K562 (cell line): ENCODE results near the gene CACNG3. TPM values are rescaled to one million over a fixed set of nuclear protein-coding genes. Genes with fewer than 3 reads are reported as not detected.
A peak's percentile ranks its signal among the peaks of the same experiment; 100 is the strongest.

Experiments used
- ATAC-seq: fragments of 200-7000 bp; cut with Tn5 transposase; 3 replicates; pipeline ENCODE4 v1.9.1; 2020; ENCODE audit warnings: moderate library complexity
- BruUV-seq: library from RNA; stranded (reverse); fragments of 400-500 nt; replicated peaks from 2 replicates; lab custom pipeline; 2021; lab: Mats Ljungman, UMichigan
- CTCF ChIA-PET: fragments of 300-600 bp; formaldehyde crosslinking; extraction: SDS; loops from one replicate; lab custom pipeline; 2021; ENCODE audit warnings: low intra/inter-chr PET ratio; lab: Yijun Ruan, JAX
- POLR2A ChIA-PET: fragments of 300-600, 350-650 bp; sonication (Branson Sonifier 250); formaldehyde crosslinking; extraction: SDS; loops from one replicate; lab custom pipeline; 2021; ENCODE audit warnings: antibody characterized with exemption, inconsistent platforms; lab: Yijun Ruan, JAX
- DNase-seq, 4 experiments: peaks; one replicate each; pipeline versions ENCODE4 v3.0.0 to v3.0.0-alpha.2; 2011 to 2018; ENCODE audit warnings: low spot score in 3 of 4, mixed read lengths in 3 of 4; ENCODE audit errors: extremely low read depth in 1 of 4
- FAIRE-seq: peaks from 2 replicates; lab custom pipeline; 2011; peaks lifted over from hg19 to GRCh38; lab: Jason Lieb, UNC
- H2AFZ ChIP-seq: 2 replicates; pipeline ENCODE4 v1.6.0; 2011; ENCODE audit warnings: low read depth, low read length, control low read depth, inconsistent platforms
- H3K27ac ChIP-seq: fragments of 200-600 bp; 3 replicates; pipeline ENCODE4 v1.8.0; 2011; ENCODE audit warnings: low read depth, mild to moderate bottlenecking, control low read depth, inconsistent platforms, low read length, moderate library complexity, mixed read lengths; ENCODE audit errors: extremely low read depth
- H3K27me3 ChIP-seq, 2 experiments: fragments of 300-600 bp in 1 of 2; 2 replicates in 1 of 2; 3 replicates in 1 of 2; pipeline versions ENCODE4 v1.6.0 to v1.8.0; 2011; ENCODE audit warnings: inconsistent platforms in 2 of 2, low read length in 2 of 2, mild to moderate bottlenecking in 1 of 2, mixed read lengths in 1 of 2, moderate library complexity in 1 of 2; ENCODE audit not compliant: control insufficient read depth in 2 of 2, insufficient read depth in 2 of 2
- H3K36me3 ChIP-seq: fragments of 300-600 bp; 3 replicates; pipeline ENCODE4 v1.8.0; 2011; ENCODE audit warnings: mild to moderate bottlenecking, low read length, inconsistent platforms; ENCODE audit not compliant: control insufficient read depth, insufficient read depth
- H3K4me1 ChIP-seq, 2 experiments: fragments of 200-600 bp in 1 of 2; replicated peaks in 1 of 2; 2 replicates in 1 of 2; 3 replicates in 1 of 2; pipeline versions ENCODE4 v1.5.1 to v1.8.0; 2011; ENCODE audit warnings: inconsistent platforms in 2 of 2, low read length in 2 of 2, mild to moderate bottlenecking in 1 of 2, mixed read lengths in 1 of 2, moderate library complexity in 1 of 2; ENCODE audit not compliant: control insufficient read depth in 2 of 2, insufficient read depth in 2 of 2
- H3K4me2 ChIP-seq: 2 replicates; pipeline ENCODE4 v1.6.1; 2011; ENCODE audit warnings: low read length, control low read depth, inconsistent platforms, mixed read lengths; ENCODE audit not compliant: insufficient read depth
- H3K4me3 ChIP-seq: fragments of 200-600 bp; sonication (generic), shearing (Covaris generic); 2 replicates; pipeline ENCODE4 v1.5.1; 2016; ENCODE audit warnings: control low read depth, inconsistent platforms
- H3K79me2 ChIP-seq: fragments of 200-600 bp; 3 replicates; pipeline ENCODE4 v1.8.0; 2011; ENCODE audit warnings: low read length, inconsistent platforms; ENCODE audit not compliant: control insufficient read depth, insufficient read depth
- H3K9ac ChIP-seq, 2 experiments: 2 replicates each; pipeline versions ENCODE4 v1.6.0 to v1.6.1; 2011; ENCODE audit warnings: low read depth in 2 of 2, low read length in 2 of 2, control low read depth in 1 of 2, inconsistent platforms in 1 of 2, mild to moderate bottlenecking in 1 of 2, mixed read lengths in 1 of 2; ENCODE audit not compliant: insufficient read depth in 1 of 2
- H3K9me1 ChIP-seq: one replicate; pipeline ENCODE4 v1.6.0; 2011; ENCODE audit warnings: inconsistent platforms, mild to moderate bottlenecking, low read length, moderate library complexity; ENCODE audit not compliant: control insufficient read depth, insufficient read depth
- H3K9me3 ChIP-seq: replicated peaks from 2 replicates; pipeline ENCODE4 v1.5.1; 2011; ENCODE audit warnings: low read depth, low read length, inconsistent platforms; ENCODE audit not compliant: control insufficient read depth, insufficient read depth
- H4K20me1 ChIP-seq: replicated peaks from 2 replicates; pipeline ENCODE4 v1.6.1; 2011; ENCODE audit warnings: low read length, inconsistent platforms, mixed read lengths; ENCODE audit not compliant: control insufficient read depth, insufficient read depth
- BRD9 ChIP-seq: fragments of 450-650 bp; IDR thresholded peaks from 2 replicates; pipeline ENCODE4 v1.6.1; 2018; ENCODE audit warnings: low read depth; ENCODE audit not compliant: partially characterized antibody
- CREM ChIP-seq: IDR thresholded peaks from 2 replicates; pipeline ENCODE4 v1.6.1; 2014; ENCODE audit warnings: antibody characterized with exemption, low read depth
- JUND ChIP-seq, 2 experiments: IDR thresholded peaks; 2 replicates in 1 of 2; 3 replicates in 1 of 2; pipeline ENCODE4 v1.6.1; 2011; ENCODE audit warnings: borderline replicate concordance in 2 of 2, low read depth in 2 of 2, low read length in 2 of 2, improper control_type of control experiment in 1 of 2, missing biosample characterization in 1 of 2, missing genetic modification characterization in 1 of 2, missing genetic modification reagents in 1 of 2
- KLF1 ChIP-seq: fragments of 450-650 bp; IDR thresholded peaks from 2 replicates; pipeline ENCODE4 v1.6.1; 2016; ENCODE audit warnings: missing genetic modification characterization, missing compliant biosample characterization
- MAFG ChIP-seq: fragments of 450-650 bp; conservative IDR thresholded peaks from 2 replicates; pipeline ENCODE4 v1.6.1; 2016; ENCODE audit warnings: missing genetic modification characterization, missing compliant biosample characterization
- STAG1 ChIP-seq: sonication (generic); formaldehyde crosslinking; IDR thresholded peaks from 2 replicates; pipeline ENCODE4 v1.5.0; 2020; ENCODE audit warnings: missing genetic modification reagents, borderline replicate concordance
- ZFP1 ChIP-seq: fragments of 450-650 bp; formaldehyde crosslinking; IDR thresholded peaks from 2 replicates; pipeline ENCODE4 v1.4.0; 2020; ENCODE audit warnings: mild to moderate bottlenecking, mixed read lengths
- ZNF274 ChIP-seq: IDR thresholded peaks from 2 replicates; pipeline ENCODE4 v1.6.1; 2011; ENCODE audit warnings: low read depth, mild to moderate bottlenecking, low read length, moderate library complexity, borderline replicate concordance
- ZNF316 ChIP-seq: fragments of 450-650 bp; IDR thresholded peaks from 2 replicates; pipeline ENCODE4 v1.6.1; 2016
- WGBS: fragments of 100-300 bp; shearing (Covaris generic); methylation state at CpG from one replicate; pipeline ENCODE4 v1.1.6; 2016; ENCODE audit warnings: low coverage, mixed read lengths; ENCODE audit not compliant: insufficient coverage; ENCODE audit errors: missing lambda C conversion rate; 5-methylcytosine and 5-hydroxymethylcytosine counted together
- in situ Hi-C: fragments of 300-500 bp; cut with MboI; formaldehyde crosslinking; loops from 4 replicates; pipeline ENCODE4 v1.15.0; 2018; ENCODE audit warnings: inconsistent platforms, mixed read lengths
- intact Hi-C: fragments of 100-400 bp; cut with micrococcal nuclease; formaldehyde crosslinking; loops from 2 replicates; pipeline ENCODE4 v1.14.2; 2022
- polyA plus RNA-seq, 8 experiments: library from polyadenylated mRNA; depleted of rRNA in 4 of 8; stranded (reverse) in 5 of 8; unstranded in 3 of 8; fragments of >200 nt; fragmentation: Nextera tagmentation in 2 of 8; fragmentation: Illumina TruSeq in 1 of 8; extraction: Ambion mirVana in 2 of 8; extraction: Trizol in 1 of 8; gene quantifications; 2 replicates each; pipeline versions ENCODE4 v1.2.1 to v1.2.3, GENCODE V29; 2011 to 2014; ENCODE audit warnings: inconsistent platforms in 1 of 8, missing spikeins in 1 of 8
- total RNA-seq, 7 experiments: library from RNA; depleted of rRNA in 6 of 7; stranded (reverse); fragments of >200 nt in 6 of 7; fragmentation: Illumina TruSeq in 2 of 7; extraction: Trizol in 2 of 7; gene quantifications; 2 replicates each; pipeline versions ENCODE4 v1.2.1 to v1.2.3, GENCODE V29; 2011 to 2021; ENCODE audit warnings: low replicate concordance in 1 of 7
- TF ChIP-seq, protein P1 (sequence below), 3 experiments: IDR thresholded peaks in 2 of 3; conservative IDR thresholded peaks in 1 of 3; 2 replicates each; pipeline ENCODE4 v1.5.1; 2011 to 2012; ENCODE audit warnings: low read length in 3 of 3, mild to moderate bottlenecking in 3 of 3, control low read depth in 2 of 3, improper control_type of control experiment in 1 of 3, inconsistent platforms in 1 of 3, low read depth in 1 of 3, mixed read lengths in 1 of 3, moderate library complexity in 1 of 3; ENCODE audit not compliant: insufficient read depth in 2 of 3
- TF ChIP-seq, protein P2 (sequence below): fragments of 250-450 bp; sonication (Bioruptor Pico); IDR thresholded peaks from 2 replicates; pipeline ENCODE4 v1.4.0; 2020; ENCODE audit warnings: mild to moderate bottlenecking, moderate library complexity, borderline replicate concordance
- TF ChIP-seq, protein P3 (sequence below), 2 experiments: fragments of 450-650 bp in 1 of 2; sonication (generic) in 1 of 2; formaldehyde crosslinking in 1 of 2; IDR thresholded peaks in 1 of 2; conservative IDR thresholded peaks in 1 of 2; 2 replicates each; pipeline versions ENCODE4 v1.6.1 to v1.8.1; 2016 to 2023; ENCODE audit warnings: mild to moderate bottlenecking in 2 of 2, moderate library complexity in 2 of 2, inconsistent platforms in 1 of 2, missing genetic modification reagents in 1 of 2
- TF ChIP-seq, protein P4 (sequence below): fragments of 450-650 bp; IDR thresholded peaks from 2 replicates; pipeline ENCODE4 v1.6.1; 2016; ENCODE audit warnings: mild to moderate bottlenecking

Gene CACNG3
- total and polyA plus RNA-seq, 9 of the 15 experiments (the other 6 are each of a cell fraction or from before 2014, with no cell fraction given): not detected

DNA sequence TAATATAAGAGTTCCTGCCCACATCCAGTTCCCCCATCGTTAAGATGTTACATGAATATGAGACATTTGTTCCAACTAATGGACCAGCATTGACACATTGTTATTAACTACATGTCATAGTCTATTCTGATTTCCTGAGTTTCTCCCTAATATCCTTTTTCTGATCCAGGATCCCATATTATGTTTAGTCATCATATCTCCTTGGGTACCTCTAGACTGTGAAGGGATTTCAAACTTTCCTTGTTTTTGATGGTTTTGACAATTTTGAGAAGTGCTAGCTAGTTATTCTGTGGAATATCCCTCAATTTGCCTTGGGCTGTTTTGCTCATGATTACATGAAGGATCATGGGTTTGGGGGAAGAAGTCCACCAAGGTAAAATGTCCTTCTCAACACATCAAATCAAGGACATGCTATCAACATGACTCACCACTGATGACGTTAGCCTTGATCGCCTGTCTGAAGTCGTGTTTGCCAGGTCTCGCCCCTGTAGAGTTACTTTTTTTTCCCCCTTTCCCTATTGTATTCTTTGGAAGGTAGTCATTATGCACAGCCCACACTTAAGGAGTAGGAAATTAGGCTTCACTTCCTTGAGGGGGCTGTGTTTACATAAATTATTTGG, 42.5 kb downstream of the CACNG3 start:
- H3K27me3 ChIP-seq: peaks cover 5 to 7% of the 10 kb centered on the region in 2 experiments; a peak in 3 of 5 replicates
- ATAC-seq: no peak
- in situ Hi-C loops (no loop called here), intact Hi-C loops (no loop called here)
- H2AFZ ChIP-seq: no peak overlapping the region
- no peak overlapping the region for H3K4me3 ChIP-seq
- no TSS peak for BruUV-seq
- H3K9me1 ChIP-seq: no peaks in the 10 kb centered on the region
- no peak for DNase-seq
- FAIRE-seq: peak; percentile 48
- ChIA-PET CTCF (no interaction called here), POLR2A (no interaction called here)
- no peaks in the 10 kb centered on the region for H3K79me2 ChIP-seq
- no peak overlapping the region for H3K9ac ChIP-seq
- H3K9me3 ChIP-seq: no peaks in the 10 kb centered on the region
- no peaks in the 10 kb centered on the region for H3K4me1 ChIP-seq
- H3K27ac ChIP-seq: no peak overlapping the region
- H3K36me3 ChIP-seq: no peaks in the 10 kb centered on the region
- H3K4me2 ChIP-seq: no peak overlapping the region
- WGBS: 0% methylated on average over 5 of the region's 5 CpGs
- 0 out of 2 replicates have a peak, but pooled peaks cover 3% of the 10 kb centered on the region for H4K20me1 ChIP-seq
- no peak for TF ChIP-seq KLF1
- TF ChIP-seq JUND (IDR thresholded peaks at IDR 0.05; ENCODE audit: borderline replicate concordance, low read depth, low read length): peak; percentile 41; the same call in 1 of the 2 replicates
- TF ChIP-seq JUND (tag; IDR thresholded peaks at IDR 0.05; ENCODE audit: borderline replicate concordance, low read depth, low read length): no peak
- TF ChIP-seq, protein P1, sequence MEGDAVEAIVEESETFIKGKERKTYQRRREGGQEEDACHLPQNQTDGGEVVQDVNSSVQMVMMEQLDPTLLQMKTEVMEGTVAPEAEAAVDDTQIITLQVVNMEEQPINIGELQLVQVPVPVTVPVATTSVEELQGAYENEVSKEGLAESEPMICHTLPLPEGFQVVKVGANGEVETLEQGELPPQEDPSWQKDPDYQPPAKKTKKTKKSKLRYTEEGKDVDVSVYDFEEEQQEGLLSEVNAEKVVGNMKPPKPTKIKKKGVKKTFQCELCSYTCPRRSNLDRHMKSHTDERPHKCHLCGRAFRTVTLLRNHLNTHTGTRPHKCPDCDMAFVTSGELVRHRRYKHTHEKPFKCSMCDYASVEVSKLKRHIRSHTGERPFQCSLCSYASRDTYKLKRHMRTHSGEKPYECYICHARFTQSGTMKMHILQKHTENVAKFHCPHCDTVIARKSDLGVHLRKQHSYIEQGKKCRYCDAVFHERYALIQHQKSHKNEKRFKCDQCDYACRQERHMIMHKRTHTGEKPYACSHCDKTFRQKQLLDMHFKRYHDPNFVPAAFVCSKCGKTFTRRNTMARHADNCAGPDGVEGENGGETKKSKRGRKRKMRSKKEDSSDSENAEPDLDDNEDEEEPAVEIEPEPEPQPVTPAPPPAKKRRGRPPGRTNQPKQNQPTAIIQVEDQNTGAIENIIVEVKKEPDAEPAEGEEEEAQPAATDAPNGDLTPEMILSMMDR (IDR thresholded peaks at IDR 0.05 in 2 of 3, conservative IDR thresholded peaks at IDR 0.05 in 1 of 3; ENCODE audit: insufficient read depth in 2 of 3, low read depth in 1 of 3, low read length in 3 of 3): no peak
- TF ChIP-seq ZNF274: no peak
- peak; percentile 61 for TF ChIP-seq ZNF316
- TF ChIP-seq, protein P2, sequence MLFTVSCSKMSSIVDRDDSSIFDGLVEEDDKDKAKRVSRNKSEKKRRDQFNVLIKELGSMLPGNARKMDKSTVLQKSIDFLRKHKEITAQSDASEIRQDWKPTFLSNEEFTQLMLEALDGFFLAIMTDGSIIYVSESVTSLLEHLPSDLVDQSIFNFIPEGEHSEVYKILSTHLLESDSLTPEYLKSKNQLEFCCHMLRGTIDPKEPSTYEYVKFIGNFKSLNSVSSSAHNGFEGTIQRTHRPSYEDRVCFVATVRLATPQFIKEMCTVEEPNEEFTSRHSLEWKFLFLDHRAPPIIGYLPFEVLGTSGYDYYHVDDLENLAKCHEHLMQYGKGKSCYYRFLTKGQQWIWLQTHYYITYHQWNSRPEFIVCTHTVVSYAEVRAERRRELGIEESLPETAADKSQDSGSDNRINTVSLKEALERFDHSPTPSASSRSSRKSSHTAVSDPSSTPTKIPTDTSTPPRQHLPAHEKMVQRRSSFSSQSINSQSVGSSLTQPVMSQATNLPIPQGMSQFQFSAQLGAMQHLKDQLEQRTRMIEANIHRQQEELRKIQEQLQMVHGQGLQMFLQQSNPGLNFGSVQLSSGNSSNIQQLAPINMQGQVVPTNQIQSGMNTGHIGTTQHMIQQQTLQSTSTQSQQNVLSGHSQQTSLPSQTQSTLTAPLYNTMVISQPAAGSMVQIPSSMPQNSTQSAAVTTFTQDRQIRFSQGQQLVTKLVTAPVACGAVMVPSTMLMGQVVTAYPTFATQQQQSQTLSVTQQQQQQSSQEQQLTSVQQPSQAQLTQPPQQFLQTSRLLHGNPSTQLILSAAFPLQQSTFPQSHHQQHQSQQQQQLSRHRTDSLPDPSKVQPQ: no peak
- TF ChIP-seq, protein P3, sequence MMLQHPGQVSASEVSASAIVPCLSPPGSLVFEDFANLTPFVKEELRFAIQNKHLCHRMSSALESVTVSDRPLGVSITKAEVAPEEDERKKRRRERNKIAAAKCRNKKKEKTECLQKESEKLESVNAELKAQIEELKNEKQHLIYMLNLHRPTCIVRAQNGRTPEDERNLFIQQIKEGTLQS (IDR thresholded peaks at IDR 0.05): peak; percentile 76
- TF ChIP-seq, protein P3 (CRISPR knock-in tag; conservative IDR thresholded peaks at IDR 0.05): no peak
- TF ChIP-seq STAG1 (CRISPR knock-in tag): no peak
- TF ChIP-seq CREM: peak; percentile 37; the same call in 1 of the 2 replicates
- TF ChIP-seq BRD9: no peak
- TF ChIP-seq ZFP1 (CRISPR knock-in tag): no peak
- TF ChIP-seq, protein P4, sequence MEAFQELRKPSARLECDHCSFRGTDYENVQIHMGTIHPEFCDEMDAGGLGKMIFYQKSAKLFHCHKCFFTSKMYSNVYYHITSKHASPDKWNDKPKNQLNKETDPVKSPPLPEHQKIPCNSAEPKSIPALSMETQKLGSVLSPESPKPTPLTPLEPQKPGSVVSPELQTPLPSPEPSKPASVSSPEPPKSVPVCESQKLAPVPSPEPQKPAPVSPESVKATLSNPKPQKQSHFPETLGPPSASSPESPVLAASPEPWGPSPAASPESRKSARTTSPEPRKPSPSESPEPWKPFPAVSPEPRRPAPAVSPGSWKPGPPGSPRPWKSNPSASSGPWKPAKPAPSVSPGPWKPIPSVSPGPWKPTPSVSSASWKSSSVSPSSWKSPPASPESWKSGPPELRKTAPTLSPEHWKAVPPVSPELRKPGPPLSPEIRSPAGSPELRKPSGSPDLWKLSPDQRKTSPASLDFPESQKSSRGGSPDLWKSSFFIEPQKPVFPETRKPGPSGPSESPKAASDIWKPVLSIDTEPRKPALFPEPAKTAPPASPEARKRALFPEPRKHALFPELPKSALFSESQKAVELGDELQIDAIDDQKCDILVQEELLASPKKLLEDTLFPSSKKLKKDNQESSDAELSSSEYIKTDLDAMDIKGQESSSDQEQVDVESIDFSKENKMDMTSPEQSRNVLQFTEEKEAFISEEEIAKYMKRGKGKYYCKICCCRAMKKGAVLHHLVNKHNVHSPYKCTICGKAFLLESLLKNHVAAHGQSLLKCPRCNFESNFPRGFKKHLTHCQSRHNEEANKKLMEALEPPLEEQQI: no peak
- TF ChIP-seq MAFG: peak; percentile 40
